ENCODE data around the gene MMP1. TPM values are rescaled to one million over a fixed set of nuclear protein-coding genes. Genes with fewer than 3 reads are reported as not detected.

The MMP1 gene
- total and polyA plus RNA-seq, 7 donors: 0.03 to 4.7 (median 0.40) TPM; not detected in 1

- no peak for DNase-seq
- no peak for ATAC-seq
- Histone ChIP-seq H3K9me3 (no peaks in the 10 kb centered on the region), H3K27me3 (ENCODE audit: insufficient read depth in 3 of 3, low read length in 2 of 3) (no peaks in the 10 kb centered on the region), H3K4me1 (no peaks in the 10 kb centered on the region), H3K36me3 (ENCODE audit: insufficient read depth in 1 of 2, low read depth in 1 of 2) (no peaks in the 10 kb centered on the region), H3K27ac (no peak overlapping the region), H3K4me3 (no peak overlapping the region)
- no peak for TF ChIP-seq CTCF (IDR thresholded peaks at IDR 0.05)
- intact Hi-C loops (cut with DNase I): no loop called here
- WGBS, 3 donors: 87 to 89% (median 88%) methylated on average over 7 of the region's 7 CpGs
Observed at GRCh38 chr11:102832612-102833011, 34.7 kb upstream of the MMP1 start.

- no peak overlapping the region for H3K4me3 ChIP-seq
- WGBS, 3 donors: 41 to 48% (median 44%) methylated on average over 38 of the region's 38 CpGs
Observed at GRCh38 chr11:102831489-102832440, 33.8 kb upstream of the MMP1 start.

GRCh38 chr11:102831128-102831488 is 33.1 kb upstream of the MMP1 start:
- H3K27me3 ChIP-seq (ENCODE audit: insufficient read depth in 3 of 3, low read length in 2 of 3): no peaks in the 10 kb centered on the region
- H3K4me1 ChIP-seq: no peaks in the 10 kb centered on the region
- no peaks in the 10 kb centered on the region for H3K36me3 ChIP-seq (ENCODE audit: insufficient read depth in 1 of 2, low read depth in 1 of 2)
- no peak for TF ChIP-seq CTCF (IDR thresholded peaks at IDR 0.05)
- DNase-seq (no peak), ATAC-seq (no peak)
- H3K9me3 ChIP-seq: no peaks in the 10 kb centered on the region
- intact Hi-C loops (cut with DNase I): no loop called here
- no peak overlapping the region for H3K27ac ChIP-seq
- no peak overlapping the region for H3K4me3 ChIP-seq
- 63 to 70% (median 64%) methylated on average over 2 of the region's 2 CpGs for WGBS, 3 donors

More at GRCh38 chr11:102831489-102832440, 33.8 kb upstream of the MMP1 start:
- no peak overlapping the region for H3K27ac ChIP-seq
- H3K4me1 ChIP-seq: no peaks in the 10 kb centered on the region
- no peak for TF ChIP-seq CTCF (IDR thresholded peaks at IDR 0.05)
- H3K27me3 ChIP-seq (ENCODE audit: insufficient read depth in 3 of 3, low read length in 2 of 3): no peaks in the 10 kb centered on the region
- no peaks in the 10 kb centered on the region for H3K36me3 ChIP-seq (ENCODE audit: insufficient read depth in 1 of 2, low read depth in 1 of 2)
- H3K9me3 ChIP-seq: no peaks in the 10 kb centered on the region
- intact Hi-C loops (cut with DNase I): no loop called here
- peak; percentile 43 to 64 for DNase-seq
- ATAC-seq: no peak

DNA sequence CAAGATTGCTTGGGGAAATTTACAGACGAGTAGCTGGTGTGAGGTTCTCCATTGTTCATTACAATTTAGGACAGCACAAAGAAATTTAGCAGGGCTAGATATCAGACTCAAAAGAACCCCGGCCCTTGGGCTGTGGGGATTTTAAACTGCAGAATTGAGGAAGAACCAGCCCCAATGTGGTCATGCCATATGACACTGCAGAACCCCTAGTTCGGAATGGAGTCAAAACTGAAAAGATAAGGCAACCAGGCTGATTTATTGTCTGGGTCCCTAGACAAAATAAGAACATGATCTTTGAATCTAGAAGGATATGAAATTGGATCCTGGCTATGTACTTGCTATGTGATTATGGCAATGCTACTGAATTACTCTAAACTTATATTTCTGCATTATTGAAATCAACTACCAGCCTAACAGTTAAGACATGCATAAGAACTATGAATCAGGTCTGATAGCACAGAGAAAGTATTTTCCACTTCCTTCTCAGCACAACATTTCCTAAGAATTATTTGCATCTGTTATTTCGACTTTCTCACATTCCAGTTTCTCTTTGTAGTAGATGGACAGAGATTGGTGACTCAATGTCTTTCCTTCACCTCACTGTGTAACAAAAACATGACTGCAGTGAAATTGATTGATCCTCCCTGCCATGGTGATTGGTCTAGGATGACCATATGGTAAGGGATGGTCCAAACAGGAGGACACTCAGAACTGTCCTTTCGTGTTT is 32.2 kb upstream of the MMP1 start:
- Histone ChIP-seq H3K36me3 (ENCODE audit: insufficient read depth in 1 of 2, low read depth in 1 of 2) (no peaks in the 10 kb centered on the region), H3K9me3 (no peaks in the 10 kb centered on the region), H3K27ac (no peak overlapping the region), H3K4me3 (no peak overlapping the region), H3K4me1 (no peaks in the 10 kb centered on the region), H3K27me3 (ENCODE audit: insufficient read depth in 3 of 3, low read length in 2 of 3) (no peaks in the 10 kb centered on the region)
- WGBS, 3 donors: 57 to 71% (median 62%) methylated on average over 5 of the region's 5 CpGs
- intact Hi-C loops (cut with DNase I): no loop called here
- ATAC-seq (no peak), DNase-seq (no peak)
- TF ChIP-seq CTCF (IDR thresholded peaks at IDR 0.05): no peak
